Melanocyte of skin (primary cell): ENCODE data around the gene KY. TPM values are rescaled to one million over a fixed set of nuclear protein-coding genes. Genes with fewer than 3 reads are reported as not detected.

Experiments used
- total RNA-seq, 2 donors: library from RNA; depleted of rRNA; stranded (reverse); fragments of >200 nt; gene quantifications; 2 replicates each; pipeline ENCODE4 v1.2.3, GENCODE V29; 2012

Gene KY
- under 1 TPM in 1 of 2 donors, not detected in 1; under 0.01 TPM for total RNA-seq

GRCh38 chr3:134650431-134651346 lies at the start of gene KY:
KY (minus strand) TSS chr3:134651022; CDS start chr3:134650960, 62 bp downstream.

Other genes with a start within 250 kb of the KY start
- 10 to 100 TPM; 34.4 to 54.6 TPM for gene ANAPC13, start 165.0 kb downstream of the KY start, total RNA-seq
- 10 to 100 TPM in 1 of 2 donors, 1 to 10 TPM in 1; 7.6 to 10.3 TPM for gene CEP63, start 165.0 kb downstream of the KY start, total RNA-seq
- under 1 TPM in 1 of 2 donors, not detected in 1; 0.67 TPM for gene EPHB1, start 144.2 kb upstream of the KY start, total RNA-seq